LNCaP clone FGC (cell line): Measurements from ENCODE around the gene SLC16A5.

ENCODE experiments used
- DNase-seq: peaks from one replicate; pipeline ENCODE4 v3.0.0-alpha.2; 2011; ENCODE audit warnings: low read depth
- H3K4me3 ChIP-seq: 2 replicates; pipeline ENCODE4 v1.5.1; 2011; ENCODE audit warnings: mild to moderate bottlenecking, low read depth, low read length, control low read depth
- CTCF ChIP-seq: IDR thresholded peaks from 2 replicates; pipeline ENCODE4 v1.5.1; 2012; ENCODE audit warnings: mild to moderate bottlenecking; ENCODE audit not compliant: control insufficient read depth, insufficient read depth; ENCODE audit errors: extremely low read depth

Gene SLC16A5

GRCh38 chr17:75060434-75061054 is 27.2 kb upstream of the SLC16A5 start:
- DNase-seq, result no peak

GRCh38 chr17:75061055-75061438 is 26.7 kb upstream of the SLC16A5 start:
- no peak for DNase-seq
- H3K4me3 ChIP-seq, result no peak overlapping the region
- TF ChIP-seq CTCF, result no peak

More at GRCh38 chr17:75060434-75061054, 27.2 kb upstream of the SLC16A5 start:
- TF ChIP-seq CTCF, result no peak
- no peak overlapping the region for H3K4me3 ChIP-seq

GRCh38 chr17:75061618-75062017 is 26.1 kb upstream of the SLC16A5 start:
- DNase-seq, result no peak
- TF ChIP-seq CTCF, result no peak

GRCh38 chr17:75063201-75063600 is 24.6 kb upstream of the SLC16A5 start:
- DNase-seq, result no peak
- TF ChIP-seq CTCF, result no peak
- H3K4me3 ChIP-seq, result no peak overlapping the region

More at GRCh38 chr17:75061618-75062017, 26.1 kb upstream of the SLC16A5 start:
- no peak overlapping the region for H3K4me3 ChIP-seq

- H3K4me3 ChIP-seq, result no peak overlapping the region
- TF ChIP-seq CTCF, result no peak
- DNase-seq, result no peak
Measured at GRCh38 chr17:75063626-75064025, 24.1 kb upstream of the SLC16A5 start.

- no peak for DNase-seq
- no peak overlapping the region for H3K4me3 ChIP-seq
- TF ChIP-seq CTCF, result no peak
Measured at GRCh38 chr17:75064040-75064439, 23.7 kb upstream of the SLC16A5 start.

- no peak for DNase-seq
- no peak overlapping the region for H3K4me3 ChIP-seq
- TF ChIP-seq CTCF, result no peak
Measured at GRCh38 chr17:75064460-75064859, 23.3 kb upstream of the SLC16A5 start.
